Stromal cell of bone marrow (primary cell): ENCODE data around the gene MAT1A.
"Not testable (repeated sequence)": the region's sequence is repeated elsewhere in the genome, so short reads cannot be mapped to it uniquely, and the experiment has no call there.

Experiments
- DNase-seq: peaks from one replicate; pipeline ENCODE4 v3.0.0-alpha.2; 2012; ENCODE audit warnings: low read depth

The MAT1A gene

DNA sequence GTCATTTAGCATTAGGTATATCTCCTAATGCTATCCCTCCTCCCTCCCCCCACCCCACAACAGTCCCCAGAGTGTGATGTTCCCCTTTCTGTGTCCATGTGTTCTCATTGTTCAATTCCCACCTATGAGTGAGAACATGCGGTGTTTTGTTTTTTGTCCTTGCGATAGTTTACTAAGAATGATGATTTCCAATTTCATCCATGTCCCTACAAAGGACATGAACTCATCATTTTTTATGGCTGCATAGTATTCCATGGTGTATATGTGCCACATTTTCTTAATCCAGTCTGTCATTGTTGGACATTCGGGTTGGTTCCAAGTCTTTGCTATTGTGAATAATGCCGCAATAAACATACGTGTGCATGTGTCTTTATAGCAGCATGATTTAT, 66.4 kb downstream of the MAT1A start:
- not testable (repeated sequence) for DNase-seq
